ENCODE measurements around the gene SEL1L3.

Gene SEL1L3

DNA sequence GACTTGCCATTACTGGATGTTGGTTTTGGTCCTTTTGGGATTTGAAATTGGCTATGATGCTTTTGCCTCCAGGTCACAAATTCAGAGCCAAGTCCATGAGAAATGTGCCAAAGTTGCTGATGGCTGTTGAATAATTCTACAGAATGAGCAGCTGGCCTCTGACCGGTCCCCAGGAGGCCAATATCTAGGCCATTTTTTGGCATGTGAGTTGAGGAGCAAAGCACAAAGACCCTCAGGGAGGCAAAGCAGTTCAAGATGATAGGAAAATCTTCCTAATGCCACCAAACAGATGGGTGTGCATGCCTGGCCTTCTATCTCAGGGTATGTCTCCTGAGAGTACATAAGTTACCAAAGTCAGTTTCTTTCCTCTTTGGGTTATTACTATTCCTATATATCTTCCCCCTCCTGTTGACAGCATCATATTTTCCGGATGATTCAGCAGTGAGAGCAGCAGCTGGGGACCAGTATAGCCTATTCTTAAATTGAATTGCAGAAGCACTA is 44.4 kb downstream of the SEL1L3 start:
- Histone ChIP-seq H3K4me2 (ENCODE audit: low read length) (no peak overlapping the region), H3K4me1 (ENCODE audit: low read length) (no peaks in the 10 kb centered on the region)

GRCh38 chr4:25817059-25817681 is 45.6 kb downstream of the SEL1L3 start:
- H3K27ac ChIP-seq (ENCODE audit: low read length) = no peak overlapping the region

More for the DNA sequence above, 44.4 kb downstream of the SEL1L3 start:
- Histone ChIP-seq H3K36me3 (replicated peaks; ENCODE audit: low read depth, low read length) (peaks cover 63% of the 10 kb centered on the region), H2AFZ (ENCODE audit: low read depth, low read length) (no peak overlapping the region), H3K9ac (ENCODE audit: low read length) (no peak overlapping the region), H3K4me3 (ENCODE audit: low read length) (no peak overlapping the region), H3K27ac (ENCODE audit: low read length) (no peak overlapping the region), H3K79me2 (ENCODE audit: low read length) (no peaks in the 10 kb centered on the region), H3K27me3 (ENCODE audit: low read depth, low read length) (no peaks in the 10 kb centered on the region), H3K9me3 (ENCODE audit: insufficient read depth, low read length) (no peaks in the 10 kb centered on the region), H4K20me1 (ENCODE audit: insufficient read depth, low read length) (peaks cover 13% of the 10 kb centered on the region; the same call in 1 of the 2 replicates)
- TF ChIP-seq EZH2phosphoT487 (IDR thresholded peaks at IDR 0.05; ENCODE audit: low read depth) (no peak), CTCF (IDR thresholded peaks at IDR 0.05; ENCODE audit: low read depth, low read length) (no peak)

DNA sequence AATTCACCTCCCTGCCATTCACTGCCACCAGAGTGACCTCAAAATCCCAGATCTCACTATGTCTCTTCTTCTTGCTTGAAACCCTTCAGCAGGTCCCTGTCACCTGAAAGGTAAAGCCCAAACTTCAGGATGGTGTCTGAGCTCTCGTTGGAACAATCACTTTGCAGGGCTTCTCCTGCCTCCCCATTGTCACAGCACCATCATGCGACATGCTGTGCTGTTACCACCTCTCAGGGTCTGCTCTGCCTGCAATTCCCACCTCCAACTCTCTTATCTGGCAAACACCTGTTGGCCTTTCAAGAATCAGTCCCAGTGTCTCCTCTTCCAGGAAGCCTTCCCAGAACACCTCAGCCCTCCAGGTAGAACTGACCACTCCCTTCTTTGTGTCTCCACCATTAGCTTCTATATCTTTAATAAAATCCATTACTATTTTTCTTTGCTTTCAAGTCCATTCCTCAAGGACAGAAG is 46.2 kb downstream of the SEL1L3 start:
- Histone ChIP-seq H3K4me1 (ENCODE audit: low read length) (no peaks in the 10 kb centered on the region), H3K27ac (ENCODE audit: low read length) (no peak overlapping the region), H3K4me2 (ENCODE audit: low read length) (no peak overlapping the region), H3K36me3 (replicated peaks; ENCODE audit: low read depth, low read length) (peaks cover 67% of the 10 kb centered on the region), H3K4me3 (ENCODE audit: low read length) (no peak overlapping the region), H3K9ac (ENCODE audit: low read length) (no peak overlapping the region), H2AFZ (ENCODE audit: low read depth, low read length) (no peak overlapping the region), H3K79me2 (ENCODE audit: low read length) (no peaks in the 10 kb centered on the region), H3K27me3 (ENCODE audit: low read depth, low read length) (no peaks in the 10 kb centered on the region), H3K9me3 (ENCODE audit: insufficient read depth, low read length) (no peaks in the 10 kb centered on the region), H4K20me1 (ENCODE audit: insufficient read depth, low read length) (peaks cover 17% of the 10 kb centered on the region)
- TF ChIP-seq EZH2phosphoT487 (IDR thresholded peaks at IDR 0.05; ENCODE audit: low read depth) (no peak), CTCF (IDR thresholded peaks at IDR 0.05; ENCODE audit: low read depth, low read length) (no peak)

More at GRCh38 chr4:25817059-25817681, 45.6 kb downstream of the SEL1L3 start:
- Histone ChIP-seq H4K20me1 (ENCODE audit: insufficient read depth, low read length) (peaks cover 14% of the 10 kb centered on the region), H3K4me2 (ENCODE audit: low read length) (no peak overlapping the region), H2AFZ (ENCODE audit: low read depth, low read length) (no peak overlapping the region), H3K79me2 (ENCODE audit: low read length) (no peaks in the 10 kb centered on the region), H3K4me3 (ENCODE audit: low read length) (no peak overlapping the region), H3K36me3 (replicated peaks; ENCODE audit: low read depth, low read length) (peaks cover 66% of the 10 kb centered on the region), H3K27me3 (ENCODE audit: low read depth, low read length) (no peaks in the 10 kb centered on the region), H3K9ac (ENCODE audit: low read length) (no peak overlapping the region), H3K4me1 (ENCODE audit: low read length) (no peaks in the 10 kb centered on the region), H3K9me3 (ENCODE audit: insufficient read depth, low read length) (no peaks in the 10 kb centered on the region)
- TF ChIP-seq CTCF (IDR thresholded peaks at IDR 0.05; ENCODE audit: low read depth, low read length) (no peak), EZH2phosphoT487 (IDR thresholded peaks at IDR 0.05; ENCODE audit: low read depth) (no peak)

GRCh38 chr4:25815586-25815985 is 47.2 kb downstream of the SEL1L3 start:
- Histone ChIP-seq H3K36me3 (replicated peaks; ENCODE audit: low read depth, low read length) (peaks cover 69% of the 10 kb centered on the region), H3K4me3 (ENCODE audit: low read length) (no peak overlapping the region), H3K27ac (ENCODE audit: low read length) (no peak overlapping the region), H3K9me3 (ENCODE audit: insufficient read depth, low read length) (no peaks in the 10 kb centered on the region), H4K20me1 (ENCODE audit: insufficient read depth, low read length) (peaks cover 17% of the 10 kb centered on the region), H2AFZ (ENCODE audit: low read depth, low read length) (no peak overlapping the region), H3K27me3 (ENCODE audit: low read depth, low read length) (no peaks in the 10 kb centered on the region), H3K4me2 (ENCODE audit: low read length) (no peak overlapping the region), H3K79me2 (ENCODE audit: low read length) (no peaks in the 10 kb centered on the region), H3K9ac (ENCODE audit: low read length) (no peak overlapping the region), H3K4me1 (ENCODE audit: low read length) (no peaks in the 10 kb centered on the region)
- TF ChIP-seq CTCF (IDR thresholded peaks at IDR 0.05; ENCODE audit: low read depth, low read length) (no peak), EZH2phosphoT487 (IDR thresholded peaks at IDR 0.05; ENCODE audit: low read depth) (no peak)
